H1 (cell line): ENCODE data around the gene ADTRP. TPM values are rescaled to one million over a fixed set of nuclear protein-coding genes. Genes with fewer than 3 reads are reported as not detected.

Source experiments
- FOSL1 ChIP-seq: IDR thresholded peaks from 2 replicates; pipeline ENCODE4 v1.6.1; 2011; ENCODE audit warnings: mild to moderate bottlenecking, low read depth, low read length, moderate library complexity; ENCODE audit not compliant: insufficient read depth
- KDM4A ChIP-seq: IDR thresholded peaks from one replicate; pipeline ENCODE4 v1.7.1; 2012; ENCODE audit warnings: low read depth, mild to moderate bottlenecking, moderate library complexity, low read length, inconsistent platforms; ENCODE audit not compliant: severe bottlenecking
- POU5F1 ChIP-seq: IDR thresholded peaks from 2 replicates; pipeline ENCODE4 v1.6.1; 2011; ENCODE audit warnings: low read depth, mild to moderate bottlenecking, low read length, moderate library complexity
- polyA plus RNA-seq, 7 experiments: library from polyadenylated mRNA; depleted of rRNA in 3 of 7; stranded (reverse) in 5 of 7; unstranded in 2 of 7; fragments of >200 nt in 5 of 7; fragments of 200-250 nt in 2 of 7; gene quantifications; 1 replicate in 5 of 7; 2 replicates in 1 of 7; 4 replicates in 1 of 7; pipeline versions ENCODE4 v1.2.1 to v1.2.3, GENCODE V29; 2011 to 2013; ENCODE audit warnings: missing spikeins in 2 of 7, mixed read lengths in 2 of 7
- total RNA-seq: library from RNA; stranded (reverse); fragmentation: NEBNext Ultra II Directional; extraction: Animal tissue kit (Norgen Biotek cat#: 25700); gene quantifications from 2 replicates; pipeline ENCODE4 v1.2.1, GENCODE V29; 2021

The ADTRP gene
- total and polyA plus RNA-seq, 2 of the 8 experiments (the other 6 are each of a cell fraction or from before 2014, with no cell fraction given) = 0.08 to 0.45 TPM

DNA sequence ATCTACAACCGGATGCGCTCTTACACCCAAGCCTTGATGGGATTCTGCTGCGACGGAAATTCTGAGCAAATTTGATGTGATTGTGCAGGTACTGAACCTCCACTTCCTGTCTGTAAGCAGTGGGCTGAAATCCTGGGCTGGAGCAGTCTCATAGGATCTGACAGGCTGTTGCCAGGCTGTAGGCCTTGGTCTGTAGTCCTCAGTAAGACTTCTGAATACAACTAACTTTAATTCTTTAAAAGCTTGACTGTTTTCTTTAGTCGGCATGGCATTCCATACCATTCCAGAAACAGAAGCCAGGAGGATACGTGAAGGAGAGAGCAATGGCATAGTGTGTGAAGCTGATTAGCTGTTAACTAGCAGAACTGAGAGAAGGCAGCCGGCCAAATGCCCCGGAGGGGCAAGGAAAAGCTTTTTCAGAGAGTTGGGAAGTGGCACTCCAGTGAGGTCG lies 68.3 kb downstream of the ADTRP start (continued):
- TF ChIP-seq KDM4A = no peak
- TF ChIP-seq POU5F1 = no peak
- no peak for TF ChIP-seq FOSL1
